ENCODE measurements around the gene ABLIM1. TPM values are rescaled to one million over a fixed set of nuclear protein-coding genes. Genes with fewer than 3 reads are reported as not detected.

ABLIM1 gene
- total RNA-seq, 1 experiment from 2014 or later = 274 TPM

- DNase-seq (ENCODE audit: low read depth, low spot score) (no peak), ATAC-seq (no peak)
- H3K27me3 ChIP-seq (ENCODE audit: control insufficient read depth, insufficient read depth, low read length) = no peaks in the 10 kb centered on the region
- ChIA-PET CTCF (no interaction called here), POLR2A (interaction anchor here (0.6 to 1.2 kb wide), 3 partner anchors 13 to 185 kb away, joined by 3 to 6 read pairs (median 4); no protein-coding TSS in a partner anchor)
- BruUV-seq (replicated peaks) = TSS peak; percentile 67
- H3K36me3 ChIP-seq (ENCODE audit: control insufficient read depth, insufficient read depth, low read length) = no peaks in the 10 kb centered on the region
- H3K4me1 ChIP-seq (ENCODE audit: control insufficient read depth, insufficient read depth, low read length) = peaks cover 83% of the 10 kb centered on the region
- H3K27ac ChIP-seq (ENCODE audit: low read length) = peak overlapping the region; percentile 96
- no peak for TF ChIP-seq TCF7L2 (IDR thresholded peaks at IDR 0.05; ENCODE audit: low read depth, low read length)
- no peak for TF ChIP-seq CTCF (IDR thresholded peaks at IDR 0.05)
- no peak; a peak in 1 of 4 replicates for TF ChIP-seq REST (IDR thresholded peaks at IDR 0.05; ENCODE audit: insufficient read depth in 1 of 2, low read depth in 2 of 2, low read length in 1 of 2)
- TF ChIP-seq SIN3A (IDR thresholded peaks at IDR 0.05; ENCODE audit: borderline replicate concordance, insufficient read depth, low read depth, low read length) = no peak
- TF ChIP-seq POLR2AphosphoS5 (IDR thresholded peaks at IDR 0.05; ENCODE audit: low read depth, low read length) = no peak
- peak overlapping the region; percentile 73 to 78 for H3K4me3 ChIP-seq (ENCODE audit: low read depth in 2 of 2, low read length in 2 of 2)
- in situ Hi-C loops (cut with HindIII; ENCODE audit: low pct_unique_long_range_greater_than_20kb, low sequenced_read_pairs) (no loop called here), intact Hi-C loops (cut with micrococcal nuclease; ENCODE audit: unreplicated experiment) (loop anchor here (5.0 to 10.0 kb wide), 4 partner anchors 51 to 156 kb away; no protein-coding TSS in a partner anchor)
- no peaks in the 10 kb centered on the region for H3K9me3 ChIP-seq (ENCODE audit: control insufficient read depth, insufficient read depth, low read depth, low read length)
These were observed 26.9 kb downstream of the ABLIM1 start for GRCh38 chr10:114631090-114631665.

GRCh38 chr10:114629824-114630730, 28.0 kb downstream of the ABLIM1 start:
- DNase-seq (ENCODE audit: low read depth, low spot score) (no peak), ATAC-seq (no peak)
- in situ Hi-C loops (cut with HindIII; ENCODE audit: low pct_unique_long_range_greater_than_20kb, low sequenced_read_pairs) = no loop called here
- POLR2A ChIA-PET = interaction anchor here (0.5 to 1.2 kb wide), 3 partner anchors 12 to 98 kb away, joined by 3 to 6 read pairs (median 4); no protein-coding TSS in a partner anchor
- H3K4me1 ChIP-seq (ENCODE audit: control insufficient read depth, insufficient read depth, low read length) = peaks cover 83% of the 10 kb centered on the region
- H3K36me3 ChIP-seq (ENCODE audit: control insufficient read depth, insufficient read depth, low read length) = no peaks in the 10 kb centered on the region
- no TSS peak for BruUV-seq (replicated peaks)
- H3K27ac ChIP-seq (ENCODE audit: low read length) = peak overlapping the region; percentile 96
- no peaks in the 10 kb centered on the region for H3K27me3 ChIP-seq (ENCODE audit: control insufficient read depth, insufficient read depth, low read length)
- CTCF ChIA-PET = interaction anchor here (0.5 kb wide), 1 partner anchor 1502 kb away, joined by 7 read pairs; no protein-coding TSS in a partner anchor
- intact Hi-C loops (cut with micrococcal nuclease; ENCODE audit: unreplicated experiment) = loop anchor here (5.0 to 10.0 kb wide), 4 partner anchors 52 to 157 kb away; no protein-coding TSS in a partner anchor
- no peaks in the 10 kb centered on the region; the same call in 1 of the 2 replicates for H3K9me3 ChIP-seq (ENCODE audit: control insufficient read depth, insufficient read depth, low read depth, low read length)
- peak overlapping the region; percentile 73 to 78 for H3K4me3 ChIP-seq (ENCODE audit: low read depth in 2 of 2, low read length in 2 of 2)
- TF ChIP-seq CTCF (IDR thresholded peaks at IDR 0.05) (no peak), REST (IDR thresholded peaks at IDR 0.05; ENCODE audit: insufficient read depth in 1 of 2, low read depth in 2 of 2, low read length in 1 of 2) (no peak), POLR2AphosphoS5 (IDR thresholded peaks at IDR 0.05; ENCODE audit: low read depth, low read length) (no peak), SIN3A (IDR thresholded peaks at IDR 0.05; ENCODE audit: borderline replicate concordance, insufficient read depth, low read depth, low read length) (0 out of 2 replicates have a peak, but pooled peaks have one; percentile 25)

All from Panc1 (cell line).